A549 (cell line): ENCODE data around the gene PNLDC1.

Experiments used
- CTCF ChIP-seq: fragments of >200 bp; sonication (Bioruptor Twin); formaldehyde crosslinking; IDR thresholded peaks from 3 replicates; pipeline ENCODE4 v1.5.1; 2016
- EHMT2 ChIP-seq: fragments of 200-600 bp; sonication (generic); IDR thresholded peaks from 2 replicates; pipeline ENCODE4 v1.6.1; 2016; ENCODE audit warnings: antibody characterized with exemption, low read depth, mild to moderate bottlenecking, moderate library complexity
- HOXB13 ChIP-seq: fragments of 250-450 bp; sonication (Bioruptor Pico); IDR thresholded peaks from 2 replicates; pipeline ENCODE4 v1.5.0; 2020; ENCODE audit warnings: low read depth, mild to moderate bottlenecking, moderate library complexity
- MAX ChIP-seq: IDR thresholded peaks from 2 replicates; pipeline ENCODE4 v1.6.1; 2012
- NR3C1 ChIP-seq: fragments of >200 bp; sonication (Bioruptor Twin); formaldehyde crosslinking; IDR thresholded peaks from 3 replicates; pipeline ENCODE4 v1.6.1; 2017
- POLR2A ChIP-seq: IDR thresholded peaks from 2 replicates; pipeline ENCODE4 v1.6.1; 2012; ENCODE audit warnings: mild to moderate bottlenecking, low read length

GRCh38 chr6:159821122-159821521 lies 21.0 kb downstream of the PNLDC1 start:
- TF ChIP-seq CTCF (no peak), EHMT2 (no peak), HOXB13 (CRISPR knock-in tag) (no peak), POLR2A (no peak), NR3C1 (no peak), MAX (no peak)
